ENCODE data around the gene RUBCN.

RUBCN gene

GRCh38 chr3:197736491-197737318 is at the start of gene RUBCN:
Gene RUBCN (minus strand): TSS chr3:197736904. CDS start chr3:197736719, 185 bp downstream.
- peak; percentile 91 for DNase-seq

- no peak for DNase-seq
Measured at GRCh38 chr3:197784019-197784585, 47.4 kb upstream of the RUBCN start.

GRCh38 chr3:197782230-197782629 is 45.5 kb upstream of the RUBCN start:
- no peak for DNase-seq

- DNase-seq: no peak
Measured at GRCh38 chr3:197775317-197775716, 38.6 kb upstream of the RUBCN start.

GRCh38 chr3:197761784-197762183 is 25.1 kb upstream of the RUBCN start:
- no peak for DNase-seq

- no peak for DNase-seq
Measured at GRCh38 chr3:197758512-197758911, 21.8 kb upstream of the RUBCN start.

GRCh38 chr3:197756704-197757103 is 20.0 kb upstream of the RUBCN start:
- no peak for DNase-seq

GRCh38 chr3:197753263-197753662 is 16.6 kb upstream of the RUBCN start:
- no peak for DNase-seq

GRCh38 chr3:197752107-197752506 is 15.4 kb upstream of the RUBCN start:
- no peak for DNase-seq

- DNase-seq: peak; percentile 47
Measured at GRCh38 chr3:197750858-197751737, 14.4 kb upstream of the RUBCN start.

GRCh38 chr3:197750396-197750831 is 13.7 kb upstream of the RUBCN start:
- peak; percentile 65 for DNase-seq

- peak; percentile 93 for DNase-seq
Measured at GRCh38 chr3:197749601-197750395, 13.1 kb upstream of the RUBCN start, which contains the start of gene FYTTD1. Gene FYTTD1 (plus strand): TSS chr3:197749883. CDS start chr3:197749972, 89 bp downstream.

- no peak for DNase-seq
Measured at GRCh38 chr3:197749315-197749600, 12.6 kb upstream of the RUBCN start.

- DNase-seq: no peak
Measured at GRCh38 chr3:197748597-197749314, 12.1 kb upstream of the RUBCN start.

GRCh38 chr3:197746801-197747237 is 10.1 kb upstream of the RUBCN start:
- no peak for DNase-seq

- no peak for DNase-seq
Measured at GRCh38 chr3:197746209-197746608, 9.5 kb upstream of the RUBCN start.

- DNase-seq: no peak
Measured at GRCh38 chr3:197742787-197743186, 6.1 kb upstream of the RUBCN start.

- DNase-seq: no peak
Measured at GRCh38 chr3:197737749-197738462, 1.2 kb upstream of the RUBCN start.

GRCh38 chr3:197737319-197737649 is 580 bp upstream of the RUBCN start:
- no peak for DNase-seq

- DNase-seq: peak; percentile 50
Measured at GRCh38 chr3:197736010-197736490, 654 bp downstream of the RUBCN start.

GRCh38 chr3:197734667-197735318 is 1.9 kb downstream of the RUBCN start:
- DNase-seq: no peak

Data from activated T-cell treated with anti-CD3 and anti-CD28 coated beads, Interleukin-2, amount 50 U/mL, for 1 hour (primary cell).